ENCODE data around the gene FOXD4L1.
"Not testable (repeated sequence)": the region's sequence is repeated elsewhere in the genome, so short reads cannot be mapped to it uniquely, and the experiment has no call there.

GRCh38 chr2:113521492-113521891 lies 23.0 kb downstream of the FOXD4L1 start:
- not testable (repeated sequence) for TF ChIP-seq CTCF, POLR2A (IDR thresholded peaks at IDR 0.05)
